Renal pelvis (tissue), 3 donors: Measurements from ENCODE around the gene PPP1R36. TPM values are rescaled to one million over a fixed set of nuclear protein-coding genes. Genes with fewer than 3 reads are reported as not detected.

Experiments used
- polyA plus RNA-seq, 3 donors: library from polyadenylated mRNA; unstranded; fragments of 120-200 nt; gene quantifications; one replicate each; pipeline ENCODE4 v1.2.1, GENCODE V29; 2013; ENCODE audit not compliant: insufficient read length in 3 of 3

Gene PPP1R36
- polyA plus RNA-seq, 3 donors = 0.78 to 1.6 (median 1.1) TPM

Other genes starting within 250 kb of the PPP1R36 start
- 10 to 100 TPM; 75.8 to 94.0 (median 93.8) TPM for gene MTHFD1, start 161.6 kb upstream of the PPP1R36 start, polyA plus RNA-seq
- 1 to 10 TPM; 5.9 to 7.4 (median 7.0) TPM for gene AKAP5, start 84.5 kb upstream of the PPP1R36 start, polyA plus RNA-seq
- gene ZBTB25, start 46.1 kb upstream of the PPP1R36 start, polyA plus RNA-seq = 10 to 100 TPM in 2 of 3 donors, 1 to 10 TPM in 1; 7.4 to 15.3 (median 14.3) TPM
- gene ZBTB1, start 45.2 kb upstream of the PPP1R36 start, polyA plus RNA-seq = 10 to 100 TPM; 58.1 to 71.2 (median 61.7) TPM
- gene HSPA2, start 9.2 kb upstream of the PPP1R36 start, polyA plus RNA-seq = 10 to 100 TPM; 16.1 to 20.7 (median 18.6) TPM
- 100 to 1,000 TPM in 1 of 3 donors, 10 to 100 TPM in 2; 92.1 to 109 (median 98.4) TPM for gene PLEKHG3, start 154.5 kb downstream of the PPP1R36 start, polyA plus RNA-seq